ENCODE results near the gene FCGR3B.
"Not testable (repeated sequence)": the region's sequence is repeated elsewhere in the genome, so short reads cannot be mapped to it uniquely, and the experiment has no call there.

The FCGR3B gene

GRCh38 chr1:161638251-161638993, 7.4 kb upstream of the FCGR3B start:
- DNase-seq: peak; percentile 38

GRCh38 chr1:161636976-161637375, 6.0 kb upstream of the FCGR3B start:
- not testable (repeated sequence) for DNase-seq

- not testable (repeated sequence) for DNase-seq
Measured at GRCh38 chr1:161636189-161636782, 5.3 kb upstream of the FCGR3B start.

- DNase-seq: not testable (repeated sequence)
Measured at GRCh38 chr1:161634993-161635392, 4.0 kb upstream of the FCGR3B start.

GRCh38 chr1:161630128-161630742, 741 bp downstream of the FCGR3B start:
- DNase-seq: not testable (repeated sequence)

GRCh38 chr1:161626445-161627146, 4.4 kb downstream of the FCGR3B start:
- DNase-seq: not testable (repeated sequence)

GRCh38 chr1:161624605-161625004, 6.4 kb downstream of the FCGR3B start:
- DNase-seq: not testable (repeated sequence)

- DNase-seq: peak; percentile 94
Measured at GRCh38 chr1:161623401-161624051, 7.5 kb downstream of the FCGR3B start.

GRCh38 chr1:161622054-161622453, 8.9 kb downstream of the FCGR3B start:
- DNase-seq: peak; percentile 64

- peak; percentile 86 for DNase-seq
Measured at GRCh38 chr1:161621181-161622000, 9.6 kb downstream of the FCGR3B start.

GRCh38 chr1:161620399-161620798, 10.6 kb downstream of the FCGR3B start:
- not testable (repeated sequence) for DNase-seq

GRCh38 chr1:161618517-161618916, 12.5 kb downstream of the FCGR3B start:
- DNase-seq: not testable (repeated sequence)

- not testable (repeated sequence) for DNase-seq
Measured at GRCh38 chr1:161616417-161616816, 14.6 kb downstream of the FCGR3B start.

GRCh38 chr1:161613142-161613514, 17.8 kb downstream of the FCGR3B start:
- peak; percentile 15 for DNase-seq

GRCh38 chr1:161612322-161613141, 18.4 kb downstream of the FCGR3B start:
- DNase-seq: peak; percentile 98

GRCh38 chr1:161611866-161612321, 19.1 kb downstream of the FCGR3B start:
- DNase-seq: peak; percentile 66

- DNase-seq: peak; percentile 65
Measured at GRCh38 chr1:161610198-161610597, 20.8 kb downstream of the FCGR3B start.

- DNase-seq: not testable (repeated sequence)
Measured at GRCh38 chr1:161606541-161607336, 24.2 kb downstream of the FCGR3B start.

- DNase-seq: peak; percentile 27
Measured at GRCh38 chr1:161605762-161606540, 25.0 kb downstream of the FCGR3B start.

Measured in hematopoietic multipotent progenitor cell treated with erythropoietin and hydrocortisone succinate and interleukin-3 and kit ligand, for 6 days (in vitro differentiated cells).